ENCODE measurements around the gene SLC25A22.

DNA sequence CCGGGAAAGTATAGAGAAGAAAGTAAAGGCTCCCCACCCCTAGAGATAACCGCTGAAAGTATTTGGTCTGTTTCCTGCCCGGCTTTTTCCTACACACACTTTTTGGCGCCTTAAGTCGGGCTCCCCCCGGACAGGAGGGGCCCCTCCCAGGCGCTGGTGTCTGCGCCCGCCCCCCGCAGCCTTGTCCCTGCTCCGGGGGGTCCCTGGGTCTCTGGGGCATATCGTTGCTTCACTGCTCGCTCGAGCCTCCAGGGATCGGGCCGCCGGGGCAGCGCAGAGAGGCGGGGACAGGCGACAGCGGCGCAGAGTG lies 28.7 kb upstream of the SLC25A22 start:
- TF ChIP-seq, protein P1, sequence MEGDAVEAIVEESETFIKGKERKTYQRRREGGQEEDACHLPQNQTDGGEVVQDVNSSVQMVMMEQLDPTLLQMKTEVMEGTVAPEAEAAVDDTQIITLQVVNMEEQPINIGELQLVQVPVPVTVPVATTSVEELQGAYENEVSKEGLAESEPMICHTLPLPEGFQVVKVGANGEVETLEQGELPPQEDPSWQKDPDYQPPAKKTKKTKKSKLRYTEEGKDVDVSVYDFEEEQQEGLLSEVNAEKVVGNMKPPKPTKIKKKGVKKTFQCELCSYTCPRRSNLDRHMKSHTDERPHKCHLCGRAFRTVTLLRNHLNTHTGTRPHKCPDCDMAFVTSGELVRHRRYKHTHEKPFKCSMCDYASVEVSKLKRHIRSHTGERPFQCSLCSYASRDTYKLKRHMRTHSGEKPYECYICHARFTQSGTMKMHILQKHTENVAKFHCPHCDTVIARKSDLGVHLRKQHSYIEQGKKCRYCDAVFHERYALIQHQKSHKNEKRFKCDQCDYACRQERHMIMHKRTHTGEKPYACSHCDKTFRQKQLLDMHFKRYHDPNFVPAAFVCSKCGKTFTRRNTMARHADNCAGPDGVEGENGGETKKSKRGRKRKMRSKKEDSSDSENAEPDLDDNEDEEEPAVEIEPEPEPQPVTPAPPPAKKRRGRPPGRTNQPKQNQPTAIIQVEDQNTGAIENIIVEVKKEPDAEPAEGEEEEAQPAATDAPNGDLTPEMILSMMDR (conservative IDR thresholded peaks at IDR 0.05; ENCODE audit: low read depth, low read length) = no peak
- TF ChIP-seq EZH2 (IDR thresholded peaks at IDR 0.05; ENCODE audit: borderline replicate concordance, low read depth, low read length, poor library complexity, severe bottlenecking) = no peak

Data from A673 (cell line).